GM23338 (cell line): Measurements from ENCODE around the gene PLBD2. TPM values are rescaled to one million over a fixed set of nuclear protein-coding genes. Genes with fewer than 3 reads are reported as not detected.

ENCODE experiments used
- ATAC-seq: fragments of 200-7000 bp; cut with Tn5 transposase; 3 replicates; pipeline ENCODE4 v1.9.1; 2020
- DNase-seq: peaks from one replicate; pipeline ENCODE4 v3.0.0-alpha.2; 2015; ENCODE audit warnings: low spot score
- H2AFZ ChIP-seq: fragments of 200-600 bp; sonication (generic); 2 replicates; pipeline ENCODE4 v1.8.0; 2016; ENCODE audit warnings: antibody characterized with exemption, mild to moderate bottlenecking, moderate library complexity
- H3F3A ChIP-seq: fragments of 200-600 bp; sonication (generic); replicated peaks from 2 replicates; pipeline ENCODE4 v1.8.0; 2017; ENCODE audit warnings: antibody characterized with exemption, mixed run types, low read depth
- H3K27ac ChIP-seq: fragments of 200-600 bp; sonication (generic); 2 replicates; pipeline ENCODE4 v1.6.1; 2016; ENCODE audit warnings: low read depth
- H3K27me3 ChIP-seq: fragments of 200-600 bp; sonication (generic); 2 replicates; pipeline ENCODE4 v1.8.0; 2016; ENCODE audit warnings: mild to moderate bottlenecking, mixed run types, moderate library complexity; ENCODE audit not compliant: insufficient read depth
- H3K36me3 ChIP-seq: fragments of 200-600 bp; sonication (generic); 2 replicates; pipeline ENCODE4 v1.8.0; 2016; ENCODE audit warnings: mild to moderate bottlenecking; ENCODE audit not compliant: insufficient read depth
- H3K4me1 ChIP-seq: fragments of 200-600 bp; sonication (generic); 2 replicates; pipeline ENCODE4 v1.8.0; 2016; ENCODE audit warnings: mild to moderate bottlenecking, moderate library complexity; ENCODE audit not compliant: insufficient read depth
- H3K4me2 ChIP-seq: fragments of 200-600 bp; sonication (generic); 2 replicates; pipeline ENCODE4 v1.7.1; 2017; ENCODE audit warnings: mixed run types
- H3K4me3 ChIP-seq: fragments of 200-600 bp; sonication (generic); 2 replicates; pipeline ENCODE4 v1.6.1; 2016; ENCODE audit warnings: mixed run types
- H3K79me2 ChIP-seq: fragments of 200-600 bp; sonication (generic); replicated peaks from 2 replicates; pipeline ENCODE4 v1.8.0; 2017; ENCODE audit warnings: mild to moderate bottlenecking; ENCODE audit not compliant: insufficient read depth
- H3K9me2 ChIP-seq: fragments of 200-600 bp; sonication (generic); 2 replicates; pipeline ENCODE4 v1.8.0; 2017; ENCODE audit not compliant: insufficient read depth
- H4K20me1 ChIP-seq: fragments of 200-600 bp; sonication (generic); replicated peaks from 2 replicates; pipeline ENCODE4 v1.8.0; 2017; ENCODE audit warnings: mild to moderate bottlenecking; ENCODE audit not compliant: insufficient read depth
- H3K27ac Mint-ChIP-seq: 2 replicates; pipeline ENCODE4 v1.8.0; 2020; ENCODE audit warnings: inconsistent platforms, mild to moderate bottlenecking, moderate library complexity, mixed read lengths
- H3K27me3 Mint-ChIP-seq: 3 replicates; pipeline ENCODE4 v1.8.0; 2022; ENCODE audit warnings: low read depth, mild to moderate bottlenecking, moderate library complexity, mixed read lengths, inconsistent platforms; ENCODE audit not compliant: insufficient read depth, poor library complexity
- H3K36me3 Mint-ChIP-seq: 3 replicates; pipeline ENCODE4 v1.8.0; 2021; ENCODE audit warnings: low read depth, mild to moderate bottlenecking, inconsistent platforms, moderate library complexity, mixed read lengths
- H3K4me1 Mint-ChIP-seq: 3 replicates; pipeline ENCODE4 v1.8.0; 2020; ENCODE audit warnings: mild to moderate bottlenecking, inconsistent platforms, mixed read lengths
- H3K4me3 Mint-ChIP-seq: 3 replicates; pipeline ENCODE4 v1.8.0; 2021; ENCODE audit warnings: moderate library complexity, mild to moderate bottlenecking, inconsistent platforms, mixed read lengths
- H3K9me3 Mint-ChIP-seq: 3 replicates; pipeline ENCODE4 v1.8.0; 2020; ENCODE audit warnings: moderate library complexity, mild to moderate bottlenecking, inconsistent platforms, mixed read lengths
- CREB1 ChIP-seq: fragments of 250-450 bp; sonication (Bioruptor Pico); IDR thresholded peaks from 2 replicates; pipeline ENCODE4 v1.5.0; 2020; ENCODE audit warnings: low read depth, mild to moderate bottlenecking, moderate library complexity
- EZH2 ChIP-seq: fragments of 200-600 bp; sonication (generic); IDR thresholded peaks from one replicate; pipeline ENCODE4 v1.8.0; 2017; ENCODE audit warnings: antibody characterized with exemption, mild to moderate bottlenecking, low read depth; ENCODE audit not compliant: unreplicated experiment
- EZH2phosphoT487 ChIP-seq: fragments of 200-600 bp; sonication (generic); IDR thresholded peaks from one replicate; pipeline ENCODE4 v1.8.1; 2018; ENCODE audit warnings: antibody characterized with exemption; ENCODE audit not compliant: unreplicated experiment
- JUNB ChIP-seq: IDR thresholded peaks from one replicate; pipeline ENCODE4 v1.6.1; 2016; ENCODE audit warnings: antibody characterized with exemption; ENCODE audit not compliant: unreplicated experiment
- NANOG ChIP-seq: IDR thresholded peaks from 2 replicates; pipeline ENCODE4 v1.6.1; 2016; ENCODE audit warnings: antibody characterized with exemption, borderline replicate concordance
- POLR2AphosphoS5 ChIP-seq: IDR thresholded peaks from 2 replicates; pipeline ENCODE4 v1.6.1; 2016; ENCODE audit warnings: antibody characterized with exemption, low read depth
- STAT1 ChIP-seq: IDR thresholded peaks from one replicate; pipeline ENCODE4 v1.6.1; 2016; ENCODE audit warnings: antibody characterized with exemption; ENCODE audit not compliant: unreplicated experiment
- ZNF114 ChIP-seq: fragments of 250-450 bp; sonication (Bioruptor Pico); IDR thresholded peaks from 2 replicates; pipeline ENCODE4 v1.5.0; 2020; ENCODE audit warnings: mild to moderate bottlenecking, moderate library complexity
- ZNF331 ChIP-seq: fragments of 250-450 bp; sonication (Bioruptor Pico); IDR thresholded peaks from 2 replicates; pipeline ENCODE4 v1.5.0; 2020; ENCODE audit warnings: low read depth, mild to moderate bottlenecking, moderate library complexity
- polyA plus RNA-seq: library from polyadenylated mRNA; unstranded; fragments of >200 nt; fragmentation: Nextera tagmentation; extraction: Ambion mirVana; gene quantifications from 2 replicates; pipeline ENCODE4 v1.2.1, GENCODE V29; 2016
- total RNA-seq: library from RNA; depleted of rRNA; stranded (reverse); fragments of >200 nt; shearing (Covaris generic); gene quantifications from 2 replicates; pipeline ENCODE4 v1.2.3, GENCODE V29; 2014
- TF ChIP-seq, protein P1 (sequence below): IDR thresholded peaks from one replicate; pipeline ENCODE4 v1.6.1; 2018; ENCODE audit warnings: antibody characterized with exemption; ENCODE audit not compliant: unreplicated experiment
- TF ChIP-seq, protein P2 (sequence below): IDR thresholded peaks from 2 replicates; pipeline ENCODE4 v1.6.1; 2016; ENCODE audit warnings: antibody characterized with exemption
- TF ChIP-seq, protein P3 (sequence below): fragments of 250-450 bp; sonication (Bioruptor Pico); IDR thresholded peaks from 2 replicates; pipeline ENCODE4 v1.5.0; 2020; ENCODE audit warnings: mild to moderate bottlenecking, moderate library complexity
- TF ChIP-seq, protein P4 (sequence below), 2 experiments: fragments of 200-600 bp in 1 of 2; sonication (generic) in 1 of 2; conservative IDR thresholded peaks; 2 replicates each; pipeline versions ENCODE4 v1.5.1 to v1.6.1; 2016 to 2017; ENCODE audit warnings: antibody characterized with exemption in 2 of 2, low read depth in 2 of 2, mild to moderate bottlenecking in 2 of 2, moderate library complexity in 1 of 2

Gene PLBD2
- total and polyA plus RNA-seq, 2 experiments from 2014 or later, result 10.2 to 37.1 TPM

DNA sequence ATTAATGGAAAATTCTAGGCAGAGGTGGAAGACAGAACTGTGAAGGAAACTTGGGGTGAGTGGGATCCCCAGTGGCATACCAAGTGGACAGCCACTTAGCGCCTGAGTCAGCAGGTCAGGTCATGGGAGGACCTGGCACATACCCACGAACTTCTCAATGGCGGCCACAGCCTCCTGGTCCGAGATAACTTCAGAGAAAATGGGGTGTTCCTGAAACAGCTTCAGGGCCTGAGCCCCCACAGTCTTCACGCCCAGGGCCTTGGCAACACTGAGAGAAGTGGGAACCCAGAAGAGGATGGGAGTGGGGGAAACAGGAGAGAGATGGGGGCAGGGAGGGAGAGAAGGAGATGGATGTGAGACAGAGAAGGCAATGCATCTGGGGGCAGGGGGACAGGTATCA is 35.4 kb downstream of the PLBD2 start:
- Mint-ChIP-seq H3K27ac (no peak overlapping the region), H3K4me1 (no peaks in the 10 kb centered on the region), H3K27me3 (no peaks in the 10 kb centered on the region), H3K4me3 (no peak overlapping the region), H3K36me3 (no peaks in the 10 kb centered on the region; the same call in 2 of the 3 replicates), H3K9me3 (no peaks in the 10 kb centered on the region; the same call in 2 of the 3 replicates)
- Histone ChIP-seq H3F3A (0 out of 2 replicates have a peak, but pooled peaks cover 2% of the 10 kb centered on the region), H3K27me3 (no peaks in the 10 kb centered on the region), H2AFZ (no peak overlapping the region), H3K27ac (no peak overlapping the region), H4K20me1 (no peaks in the 10 kb centered on the region), H3K79me2 (no peaks in the 10 kb centered on the region), H3K4me2 (no peak overlapping the region), H3K4me3 (no peak overlapping the region), H3K36me3 (no peaks in the 10 kb centered on the region), H3K4me1 (no peaks in the 10 kb centered on the region), H3K9me2 (no peaks in the 10 kb centered on the region; the same call in 1 of the 2 replicates)
- no peak for TF ChIP-seq CREB1
- no peak for TF ChIP-seq EZH2phosphoT487
- TF ChIP-seq, protein P1, sequence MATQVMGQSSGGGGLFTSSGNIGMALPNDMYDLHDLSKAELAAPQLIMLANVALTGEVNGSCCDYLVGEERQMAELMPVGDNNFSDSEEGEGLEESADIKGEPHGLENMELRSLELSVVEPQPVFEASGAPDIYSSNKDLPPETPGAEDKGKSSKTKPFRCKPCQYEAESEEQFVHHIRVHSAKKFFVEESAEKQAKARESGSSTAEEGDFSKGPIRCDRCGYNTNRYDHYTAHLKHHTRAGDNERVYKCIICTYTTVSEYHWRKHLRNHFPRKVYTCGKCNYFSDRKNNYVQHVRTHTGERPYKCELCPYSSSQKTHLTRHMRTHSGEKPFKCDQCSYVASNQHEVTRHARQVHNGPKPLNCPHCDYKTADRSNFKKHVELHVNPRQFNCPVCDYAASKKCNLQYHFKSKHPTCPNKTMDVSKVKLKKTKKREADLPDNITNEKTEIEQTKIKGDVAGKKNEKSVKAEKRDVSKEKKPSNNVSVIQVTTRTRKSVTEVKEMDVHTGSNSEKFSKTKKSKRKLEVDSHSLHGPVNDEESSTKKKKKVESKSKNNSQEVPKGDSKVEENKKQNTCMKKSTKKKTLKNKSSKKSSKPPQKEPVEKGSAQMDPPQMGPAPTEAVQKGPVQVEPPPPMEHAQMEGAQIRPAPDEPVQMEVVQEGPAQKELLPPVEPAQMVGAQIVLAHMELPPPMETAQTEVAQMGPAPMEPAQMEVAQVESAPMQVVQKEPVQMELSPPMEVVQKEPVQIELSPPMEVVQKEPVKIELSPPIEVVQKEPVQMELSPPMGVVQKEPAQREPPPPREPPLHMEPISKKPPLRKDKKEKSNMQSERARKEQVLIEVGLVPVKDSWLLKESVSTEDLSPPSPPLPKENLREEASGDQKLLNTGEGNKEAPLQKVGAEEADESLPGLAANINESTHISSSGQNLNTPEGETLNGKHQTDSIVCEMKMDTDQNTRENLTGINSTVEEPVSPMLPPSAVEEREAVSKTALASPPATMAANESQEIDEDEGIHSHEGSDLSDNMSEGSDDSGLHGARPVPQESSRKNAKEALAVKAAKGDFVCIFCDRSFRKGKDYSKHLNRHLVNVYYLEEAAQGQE, result no peak
- TF ChIP-seq, protein P2, sequence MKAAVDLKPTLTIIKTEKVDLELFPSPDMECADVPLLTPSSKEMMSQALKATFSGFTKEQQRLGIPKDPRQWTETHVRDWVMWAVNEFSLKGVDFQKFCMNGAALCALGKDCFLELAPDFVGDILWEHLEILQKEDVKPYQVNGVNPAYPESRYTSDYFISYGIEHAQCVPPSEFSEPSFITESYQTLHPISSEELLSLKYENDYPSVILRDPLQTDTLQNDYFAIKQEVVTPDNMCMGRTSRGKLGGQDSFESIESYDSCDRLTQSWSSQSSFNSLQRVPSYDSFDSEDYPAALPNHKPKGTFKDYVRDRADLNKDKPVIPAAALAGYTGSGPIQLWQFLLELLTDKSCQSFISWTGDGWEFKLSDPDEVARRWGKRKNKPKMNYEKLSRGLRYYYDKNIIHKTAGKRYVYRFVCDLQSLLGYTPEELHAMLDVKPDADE, result no peak
- no peak for TF ChIP-seq JUNB
- TF ChIP-seq ZNF114 (CRISPR knock-in tag), result no peak
- TF ChIP-seq, protein P3, sequence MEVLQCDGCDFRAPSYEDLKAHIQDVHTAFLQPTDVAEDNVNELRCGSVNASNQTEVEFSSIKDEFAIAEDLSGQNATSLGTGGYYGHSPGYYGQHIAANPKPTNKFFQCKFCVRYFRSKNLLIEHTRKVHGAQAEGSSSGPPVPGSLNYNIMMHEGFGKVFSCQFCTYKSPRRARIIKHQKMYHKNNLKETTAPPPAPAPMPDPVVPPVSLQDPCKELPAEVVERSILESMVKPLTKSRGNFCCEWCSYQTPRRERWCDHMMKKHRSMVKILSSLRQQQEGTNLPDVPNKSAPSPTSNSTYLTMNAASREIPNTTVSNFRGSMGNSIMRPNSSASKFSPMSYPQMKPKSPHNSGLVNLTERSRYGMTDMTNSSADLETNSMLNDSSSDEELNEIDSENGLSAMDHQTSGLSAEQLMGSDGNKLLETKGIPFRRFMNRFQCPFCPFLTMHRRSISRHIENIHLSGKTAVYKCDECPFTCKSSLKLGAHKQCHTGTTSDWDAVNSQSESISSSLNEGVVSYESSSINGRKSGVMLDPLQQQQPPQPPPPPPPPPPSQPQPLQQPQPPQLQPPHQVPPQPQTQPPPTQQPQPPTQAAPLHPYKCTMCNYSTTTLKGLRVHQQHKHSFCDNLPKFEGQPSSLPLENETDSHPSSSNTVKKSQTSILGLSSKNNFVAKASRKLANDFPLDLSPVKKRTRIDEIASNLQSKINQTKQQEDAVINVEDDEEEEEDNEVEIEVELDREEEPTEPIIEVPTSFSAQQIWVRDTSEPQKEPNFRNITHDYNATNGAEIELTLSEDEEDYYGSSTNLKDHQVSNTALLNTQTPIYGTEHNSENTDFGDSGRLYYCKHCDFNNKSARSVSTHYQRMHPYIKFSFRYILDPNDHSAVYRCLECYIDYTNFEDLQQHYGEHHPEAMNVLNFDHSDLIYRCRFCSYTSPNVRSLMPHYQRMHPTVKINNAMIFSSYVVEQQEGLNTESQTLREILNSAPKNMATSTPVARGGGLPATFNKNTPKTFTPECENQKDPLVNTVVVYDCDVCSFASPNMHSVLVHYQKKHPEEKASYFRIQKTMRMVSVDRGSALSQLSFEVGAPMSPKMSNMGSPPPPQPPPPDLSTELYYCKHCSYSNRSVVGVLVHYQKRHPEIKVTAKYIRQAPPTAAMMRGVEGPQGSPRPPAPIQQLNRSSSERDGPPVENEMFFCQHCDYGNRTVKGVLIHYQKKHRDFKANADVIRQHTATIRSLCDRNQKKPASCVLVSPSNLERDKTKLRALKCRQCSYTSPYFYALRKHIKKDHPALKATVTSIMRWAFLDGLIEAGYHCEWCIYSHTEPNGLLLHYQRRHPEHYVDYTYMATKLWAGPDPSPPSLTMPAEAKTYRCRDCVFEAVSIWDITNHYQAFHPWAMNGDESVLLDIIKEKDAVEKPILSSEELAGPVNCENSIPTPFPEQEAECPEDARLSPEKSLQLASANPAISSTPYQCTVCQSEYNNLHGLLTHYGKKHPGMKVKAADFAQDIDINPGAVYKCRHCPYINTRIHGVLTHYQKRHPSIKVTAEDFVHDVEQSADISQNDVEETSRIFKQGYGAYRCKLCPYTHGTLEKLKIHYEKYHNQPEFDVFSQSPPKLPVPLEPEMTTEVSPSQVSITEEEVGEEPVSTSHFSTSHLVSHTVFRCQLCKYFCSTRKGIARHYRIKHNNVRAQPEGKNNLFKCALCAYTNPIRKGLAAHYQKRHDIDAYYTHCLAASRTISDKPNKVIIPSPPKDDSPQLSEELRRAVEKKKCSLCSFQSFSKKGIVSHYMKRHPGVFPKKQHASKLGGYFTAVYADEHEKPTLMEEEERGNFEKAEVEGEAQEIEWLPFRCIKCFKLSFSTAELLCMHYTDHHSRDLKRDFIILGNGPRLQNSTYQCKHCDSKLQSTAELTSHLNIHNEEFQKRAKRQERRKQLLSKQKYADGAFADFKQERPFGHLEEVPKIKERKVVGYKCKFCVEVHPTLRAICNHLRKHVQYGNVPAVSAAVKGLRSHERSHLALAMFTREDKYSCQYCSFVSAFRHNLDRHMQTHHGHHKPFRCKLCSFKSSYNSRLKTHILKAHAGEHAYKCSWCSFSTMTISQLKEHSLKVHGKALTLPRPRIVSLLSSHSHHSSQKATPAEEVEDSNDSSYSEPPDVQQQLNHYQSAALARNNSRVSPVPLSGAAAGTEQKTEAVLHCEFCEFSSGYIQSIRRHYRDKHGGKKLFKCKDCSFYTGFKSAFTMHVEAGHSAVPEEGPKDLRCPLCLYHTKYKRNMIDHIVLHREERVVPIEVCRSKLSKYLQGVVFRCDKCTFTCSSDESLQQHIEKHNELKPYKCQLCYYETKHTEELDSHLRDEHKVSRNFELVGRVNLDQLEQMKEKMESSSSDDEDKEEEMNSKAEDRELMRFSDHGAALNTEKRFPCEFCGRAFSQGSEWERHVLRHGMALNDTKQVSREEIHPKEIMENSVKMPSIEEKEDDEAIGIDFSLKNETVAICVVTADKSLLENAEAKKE, result no peak
- no peak for TF ChIP-seq POLR2AphosphoS5
- TF ChIP-seq, protein P4, sequence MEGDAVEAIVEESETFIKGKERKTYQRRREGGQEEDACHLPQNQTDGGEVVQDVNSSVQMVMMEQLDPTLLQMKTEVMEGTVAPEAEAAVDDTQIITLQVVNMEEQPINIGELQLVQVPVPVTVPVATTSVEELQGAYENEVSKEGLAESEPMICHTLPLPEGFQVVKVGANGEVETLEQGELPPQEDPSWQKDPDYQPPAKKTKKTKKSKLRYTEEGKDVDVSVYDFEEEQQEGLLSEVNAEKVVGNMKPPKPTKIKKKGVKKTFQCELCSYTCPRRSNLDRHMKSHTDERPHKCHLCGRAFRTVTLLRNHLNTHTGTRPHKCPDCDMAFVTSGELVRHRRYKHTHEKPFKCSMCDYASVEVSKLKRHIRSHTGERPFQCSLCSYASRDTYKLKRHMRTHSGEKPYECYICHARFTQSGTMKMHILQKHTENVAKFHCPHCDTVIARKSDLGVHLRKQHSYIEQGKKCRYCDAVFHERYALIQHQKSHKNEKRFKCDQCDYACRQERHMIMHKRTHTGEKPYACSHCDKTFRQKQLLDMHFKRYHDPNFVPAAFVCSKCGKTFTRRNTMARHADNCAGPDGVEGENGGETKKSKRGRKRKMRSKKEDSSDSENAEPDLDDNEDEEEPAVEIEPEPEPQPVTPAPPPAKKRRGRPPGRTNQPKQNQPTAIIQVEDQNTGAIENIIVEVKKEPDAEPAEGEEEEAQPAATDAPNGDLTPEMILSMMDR (conservative IDR thresholded peaks at IDR 0.05; ENCODE audit: low read depth in 2 of 2), result no peak
- no peak for TF ChIP-seq NANOG
- TF ChIP-seq EZH2, result no peak
- TF ChIP-seq STAT1, result no peak
- TF ChIP-seq ZNF331 (CRISPR knock-in tag), result no peak
- ATAC-seq, result no peak
- no peak for DNase-seq
